IMR-90 (cell line): ENCODE data around the gene ACSBG1.

Source experiments
- BHLHE40 ChIP-seq: fragments of 150-350 bp; IDR thresholded peaks from 2 replicates; pipeline ENCODE4 v1.6.1; 2016; ENCODE audit warnings: mild to moderate bottlenecking, low read depth, low read length
- CTCF ChIP-seq: conservative IDR thresholded peaks from 2 replicates; pipeline ENCODE4 v1.5.1; 2012; ENCODE audit warnings: mild to moderate bottlenecking, low read depth, low read length, improper control_type of control experiment
- NFE2L2 ChIP-seq: fragments of 150-350 bp; IDR thresholded peaks from 2 replicates; pipeline ENCODE4 v1.6.1; 2016; ENCODE audit warnings: low read depth, mild to moderate bottlenecking, low read length
- POLR2A ChIP-seq: IDR thresholded peaks from 2 replicates; pipeline ENCODE4 v1.6.1; 2012; ENCODE audit warnings: mild to moderate bottlenecking, low read depth, low read length
- RFX5 ChIP-seq: IDR thresholded peaks from 2 replicates; pipeline ENCODE4 v1.8.0; 2012; ENCODE audit warnings: low read depth, mild to moderate bottlenecking, low read length, moderate library complexity
- SMC3 ChIP-seq: fragments of 150-350 bp; IDR thresholded peaks from 2 replicates; pipeline ENCODE4 v1.6.1; 2016; ENCODE audit warnings: low read depth, mild to moderate bottlenecking, antibody characterized with exemption, low read length, moderate library complexity
- USF2 ChIP-seq: fragments of 150-350 bp; IDR thresholded peaks from 2 replicates; pipeline ENCODE4 v1.6.1; 2017; ENCODE audit warnings: mild to moderate bottlenecking, antibody characterized with exemption, low read length, low read depth

- no peak for TF ChIP-seq NFE2L2
- no peak for TF ChIP-seq POLR2A
- no peak for TF ChIP-seq USF2
- no peak for TF ChIP-seq CTCF
- TF ChIP-seq BHLHE40, result no peak
- no peak for TF ChIP-seq SMC3
- TF ChIP-seq RFX5, result no peak
Observed at GRCh38 chr15:78211189-78211921, 23.0 kb downstream of the ACSBG1 start.
